Measurements from ENCODE around the gene MCF2.

DNA sequence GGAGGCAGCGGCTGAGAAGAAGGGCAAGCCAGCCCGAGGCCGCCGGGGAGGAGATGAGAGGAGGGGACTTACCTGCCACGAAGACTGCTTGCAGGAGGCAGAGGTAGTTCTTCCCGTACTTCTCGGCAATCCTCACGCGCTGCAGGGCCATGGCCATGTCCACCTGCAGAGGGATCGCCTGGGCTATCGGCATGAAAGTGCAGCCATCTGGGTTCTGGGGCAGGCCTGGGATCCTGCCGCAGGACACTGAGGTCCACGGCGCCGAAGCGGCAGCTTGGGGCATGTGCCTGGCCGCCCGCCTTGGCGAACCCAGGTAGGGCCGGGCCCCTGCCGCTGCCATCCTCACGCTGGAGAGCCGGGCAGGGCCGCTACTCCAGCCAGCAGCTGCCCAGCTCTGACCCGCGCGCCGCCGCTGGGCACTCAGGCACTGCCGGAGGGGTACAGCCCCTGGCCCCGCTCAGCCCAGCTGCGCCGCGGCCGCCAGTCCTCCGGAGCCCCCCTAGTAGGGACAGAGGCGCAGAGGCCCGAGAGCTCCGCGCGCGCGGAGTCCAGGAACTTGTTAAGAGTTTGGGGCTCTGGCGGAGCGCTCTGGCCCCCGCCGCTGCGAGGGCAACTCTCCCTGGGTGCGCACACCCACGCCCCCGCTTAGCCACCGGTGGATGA, 16.0 kb downstream of the MCF2 start:
- TF ChIP-seq EP300 (IDR thresholded peaks at IDR 0.05) (no peak), RFX5 (IDR thresholded peaks at IDR 0.05) (no peak), ZC3H11A (IDR thresholded peaks at IDR 0.05) (no peak), MYC (IDR thresholded peaks at IDR 0.05; ENCODE audit: borderline replicate concordance, low read length) (no peak), MAFK (IDR thresholded peaks at IDR 0.05; ENCODE audit: partially characterized antibody) (no peak), ESRRA (IDR thresholded peaks at IDR 0.05; ENCODE audit: borderline replicate concordance, low read length) (no peak), NPAS2 (CRISPR knock-in tag; IDR thresholded peaks at IDR 0.05; ENCODE audit: borderline replicate concordance) (no peak)
- TF ChIP-seq, protein P1, sequence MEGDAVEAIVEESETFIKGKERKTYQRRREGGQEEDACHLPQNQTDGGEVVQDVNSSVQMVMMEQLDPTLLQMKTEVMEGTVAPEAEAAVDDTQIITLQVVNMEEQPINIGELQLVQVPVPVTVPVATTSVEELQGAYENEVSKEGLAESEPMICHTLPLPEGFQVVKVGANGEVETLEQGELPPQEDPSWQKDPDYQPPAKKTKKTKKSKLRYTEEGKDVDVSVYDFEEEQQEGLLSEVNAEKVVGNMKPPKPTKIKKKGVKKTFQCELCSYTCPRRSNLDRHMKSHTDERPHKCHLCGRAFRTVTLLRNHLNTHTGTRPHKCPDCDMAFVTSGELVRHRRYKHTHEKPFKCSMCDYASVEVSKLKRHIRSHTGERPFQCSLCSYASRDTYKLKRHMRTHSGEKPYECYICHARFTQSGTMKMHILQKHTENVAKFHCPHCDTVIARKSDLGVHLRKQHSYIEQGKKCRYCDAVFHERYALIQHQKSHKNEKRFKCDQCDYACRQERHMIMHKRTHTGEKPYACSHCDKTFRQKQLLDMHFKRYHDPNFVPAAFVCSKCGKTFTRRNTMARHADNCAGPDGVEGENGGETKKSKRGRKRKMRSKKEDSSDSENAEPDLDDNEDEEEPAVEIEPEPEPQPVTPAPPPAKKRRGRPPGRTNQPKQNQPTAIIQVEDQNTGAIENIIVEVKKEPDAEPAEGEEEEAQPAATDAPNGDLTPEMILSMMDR (IDR thresholded peaks at IDR 0.05), result no peak
- TF ChIP-seq, protein P2, sequence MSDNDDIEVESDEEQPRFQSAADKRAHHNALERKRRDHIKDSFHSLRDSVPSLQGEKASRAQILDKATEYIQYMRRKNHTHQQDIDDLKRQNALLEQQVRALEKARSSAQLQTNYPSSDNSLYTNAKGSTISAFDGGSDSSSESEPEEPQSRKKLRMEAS (IDR thresholded peaks at IDR 0.05), result no peak
- TF ChIP-seq, protein P3, sequence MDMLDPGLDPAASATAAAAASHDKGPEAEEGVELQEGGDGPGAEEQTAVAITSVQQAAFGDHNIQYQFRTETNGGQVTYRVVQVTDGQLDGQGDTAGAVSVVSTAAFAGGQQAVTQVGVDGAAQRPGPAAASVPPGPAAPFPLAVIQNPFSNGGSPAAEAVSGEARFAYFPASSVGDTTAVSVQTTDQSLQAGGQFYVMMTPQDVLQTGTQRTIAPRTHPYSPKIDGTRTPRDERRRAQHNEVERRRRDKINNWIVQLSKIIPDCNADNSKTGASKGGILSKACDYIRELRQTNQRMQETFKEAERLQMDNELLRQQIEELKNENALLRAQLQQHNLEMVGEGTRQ (IDR thresholded peaks at IDR 0.05), result no peak
- TF ChIP-seq, protein P4, sequence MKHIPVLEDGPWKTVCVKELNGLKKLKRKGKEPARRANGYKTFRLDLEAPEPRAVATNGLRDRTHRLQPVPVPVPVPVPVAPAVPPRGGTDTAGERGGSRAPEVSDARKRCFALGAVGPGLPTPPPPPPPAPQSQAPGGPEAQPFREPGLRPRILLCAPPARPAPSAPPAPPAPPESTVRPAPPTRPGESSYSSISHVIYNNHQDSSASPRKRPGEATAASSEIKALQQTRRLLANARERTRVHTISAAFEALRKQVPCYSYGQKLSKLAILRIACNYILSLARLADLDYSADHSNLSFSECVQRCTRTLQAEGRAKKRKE (CRISPR knock-in tag; IDR thresholded peaks at IDR 0.05; ENCODE audit: low read depth), result no peak

Measured in A549 (cell line).